ENCODE measurements around the gene MRPS18A. TPM values are rescaled to one million over a fixed set of nuclear protein-coding genes. Genes with fewer than 3 reads are reported as not detected.

The MRPS18A gene
- total and polyA plus RNA-seq, 2 of the 13 experiments (the other 11 are each of a cell fraction or from before 2014, with no cell fraction given): 87.8 to 89.1 TPM

DNA sequence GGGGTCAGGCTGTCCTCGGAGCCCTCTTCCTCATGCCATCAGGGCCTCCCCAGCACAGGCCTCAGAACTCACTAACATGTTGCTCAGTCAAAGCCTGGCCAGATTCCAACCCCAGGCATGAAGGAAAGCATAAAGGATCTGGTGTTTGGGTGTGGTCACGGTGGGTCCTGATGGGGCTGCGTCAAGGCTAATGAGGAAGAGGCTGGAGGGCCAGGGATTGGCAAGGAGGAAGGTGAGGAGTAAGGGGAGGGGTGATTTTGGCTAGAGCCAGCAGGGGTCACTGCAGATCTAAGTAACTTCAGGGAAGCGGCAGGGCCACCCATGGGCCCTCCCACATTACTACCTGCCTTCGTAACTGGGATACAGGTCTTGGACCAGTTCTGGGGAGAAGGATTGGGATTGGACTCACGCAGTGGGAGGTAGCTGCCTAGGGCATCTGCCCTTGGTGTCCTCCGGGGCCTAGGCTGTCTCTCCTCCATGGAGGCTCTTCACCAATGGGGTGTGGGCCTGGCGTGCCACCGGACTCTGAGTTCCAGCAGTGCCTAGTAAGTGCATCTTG lies 36.2 kb upstream of the MRPS18A start (continued):
- TF ChIP-seq ZFP37 (CRISPR knock-in tag; IDR thresholded peaks at IDR 0.05; ENCODE audit: borderline replicate concordance): no peak
- no peak for TF ChIP-seq NR3C1 (CRISPR knock-in tag; IDR thresholded peaks at IDR 0.05)
- TF ChIP-seq ZSCAN20 (CRISPR knock-in tag; IDR thresholded peaks at IDR 0.05; ENCODE audit: borderline replicate concordance): no peak
- TF ChIP-seq CBX5 (CRISPR knock-in tag; IDR thresholded peaks at IDR 0.05; ENCODE audit: borderline replicate concordance): 0 out of 2 replicates have a peak, but pooled peaks have one; percentile 33
- TF ChIP-seq, protein P1, sequence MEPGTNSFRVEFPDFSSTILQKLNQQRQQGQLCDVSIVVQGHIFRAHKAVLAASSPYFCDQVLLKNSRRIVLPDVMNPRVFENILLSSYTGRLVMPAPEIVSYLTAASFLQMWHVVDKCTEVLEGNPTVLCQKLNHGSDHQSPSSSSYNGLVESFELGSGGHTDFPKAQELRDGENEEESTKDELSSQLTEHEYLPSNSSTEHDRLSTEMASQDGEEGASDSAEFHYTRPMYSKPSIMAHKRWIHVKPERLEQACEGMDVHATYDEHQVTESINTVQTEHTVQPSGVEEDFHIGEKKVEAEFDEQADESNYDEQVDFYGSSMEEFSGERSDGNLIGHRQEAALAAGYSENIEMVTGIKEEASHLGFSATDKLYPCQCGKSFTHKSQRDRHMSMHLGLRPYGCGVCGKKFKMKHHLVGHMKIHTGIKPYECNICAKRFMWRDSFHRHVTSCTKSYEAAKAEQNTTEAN (CRISPR knock-in tag; conservative IDR thresholded peaks at IDR 0.05): no peak
- no peak for TF ChIP-seq PHF5A (CRISPR knock-in tag; IDR thresholded peaks at IDR 0.05; ENCODE audit: low read depth, unreplicated experiment)
- TF ChIP-seq, protein P2, sequence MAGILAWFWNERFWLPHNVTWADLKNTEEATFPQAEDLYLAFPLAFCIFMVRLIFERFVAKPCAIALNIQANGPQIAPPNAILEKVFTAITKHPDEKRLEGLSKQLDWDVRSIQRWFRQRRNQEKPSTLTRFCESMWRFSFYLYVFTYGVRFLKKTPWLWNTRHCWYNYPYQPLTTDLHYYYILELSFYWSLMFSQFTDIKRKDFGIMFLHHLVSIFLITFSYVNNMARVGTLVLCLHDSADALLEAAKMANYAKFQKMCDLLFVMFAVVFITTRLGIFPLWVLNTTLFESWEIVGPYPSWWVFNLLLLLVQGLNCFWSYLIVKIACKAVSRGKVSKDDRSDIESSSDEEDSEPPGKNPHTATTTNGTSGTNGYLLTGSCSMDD (CRISPR knock-in tag; IDR thresholded peaks at IDR 0.05): no peak
- TF ChIP-seq ZNF747 (CRISPR knock-in tag; IDR thresholded peaks at IDR 0.05; ENCODE audit: borderline replicate concordance): no peak
- TF ChIP-seq ZSCAN22 (CRISPR knock-in tag; IDR thresholded peaks at IDR 0.05): no peak
- no peak for TF ChIP-seq ZNF614 (CRISPR knock-in tag; IDR thresholded peaks at IDR 0.05; ENCODE audit: borderline replicate concordance)
- TF ChIP-seq, protein P3, sequence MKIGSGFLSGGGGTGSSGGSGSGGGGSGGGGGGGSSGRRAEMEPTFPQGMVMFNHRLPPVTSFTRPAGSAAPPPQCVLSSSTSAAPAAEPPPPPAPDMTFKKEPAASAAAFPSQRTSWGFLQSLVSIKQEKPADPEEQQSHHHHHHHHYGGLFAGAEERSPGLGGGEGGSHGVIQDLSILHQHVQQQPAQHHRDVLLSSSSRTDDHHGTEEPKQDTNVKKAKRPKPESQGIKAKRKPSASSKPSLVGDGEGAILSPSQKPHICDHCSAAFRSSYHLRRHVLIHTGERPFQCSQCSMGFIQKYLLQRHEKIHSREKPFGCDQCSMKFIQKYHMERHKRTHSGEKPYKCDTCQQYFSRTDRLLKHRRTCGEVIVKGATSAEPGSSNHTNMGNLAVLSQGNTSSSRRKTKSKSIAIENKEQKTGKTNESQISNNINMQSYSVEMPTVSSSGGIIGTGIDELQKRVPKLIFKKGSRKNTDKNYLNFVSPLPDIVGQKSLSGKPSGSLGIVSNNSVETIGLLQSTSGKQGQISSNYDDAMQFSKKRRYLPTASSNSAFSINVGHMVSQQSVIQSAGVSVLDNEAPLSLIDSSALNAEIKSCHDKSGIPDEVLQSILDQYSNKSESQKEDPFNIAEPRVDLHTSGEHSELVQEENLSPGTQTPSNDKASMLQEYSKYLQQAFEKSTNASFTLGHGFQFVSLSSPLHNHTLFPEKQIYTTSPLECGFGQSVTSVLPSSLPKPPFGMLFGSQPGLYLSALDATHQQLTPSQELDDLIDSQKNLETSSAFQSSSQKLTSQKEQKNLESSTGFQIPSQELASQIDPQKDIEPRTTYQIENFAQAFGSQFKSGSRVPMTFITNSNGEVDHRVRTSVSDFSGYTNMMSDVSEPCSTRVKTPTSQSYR (CRISPR knock-in tag; IDR thresholded peaks at IDR 0.05; ENCODE audit: borderline replicate concordance): peak; percentile 22; the same call in 1 of the 2 replicates
- no peak for TF ChIP-seq CHCHD3 (CRISPR knock-in tag; IDR thresholded peaks at IDR 0.05)
- peak; percentile 51; the same call in 1 of the 2 replicates for TF ChIP-seq MED1 (CRISPR knock-in tag; IDR thresholded peaks at IDR 0.05)
- TF ChIP-seq ZNF251 (CRISPR knock-in tag; IDR thresholded peaks at IDR 0.05): no peak
- no peak; the same call in 1 of the 2 replicates for TF ChIP-seq ZMYM4 (CRISPR knock-in tag; IDR thresholded peaks at IDR 0.05)
- TF ChIP-seq ZNF136 (CRISPR knock-in tag; IDR thresholded peaks at IDR 0.05; ENCODE audit: low read depth): no peak
- TF ChIP-seq SNRNP70 (IDR thresholded peaks at IDR 0.05; ENCODE audit: low read depth, low read length): no peak
- no peak for TF ChIP-seq TBP (CRISPR knock-in tag; IDR thresholded peaks at IDR 0.05)
- TF ChIP-seq MZF1 (CRISPR knock-in tag; IDR thresholded peaks at IDR 0.05; ENCODE audit: borderline replicate concordance): no peak
- no peak for TF ChIP-seq CHD4 (IDR thresholded peaks at IDR 0.05; ENCODE audit: borderline replicate concordance, low read length)
- no peak for TF ChIP-seq ZNF552 (CRISPR knock-in tag; IDR thresholded peaks at IDR 0.05; ENCODE audit: borderline replicate concordance)
- no peak for TF ChIP-seq ZNF260 (CRISPR knock-in tag; IDR thresholded peaks at IDR 0.05; ENCODE audit: borderline replicate concordance, low read depth)
- no peak for TF ChIP-seq ZNF629 (CRISPR knock-in tag; conservative IDR thresholded peaks at IDR 0.05)
- no peak for TF ChIP-seq SKI (IDR thresholded peaks at IDR 0.05; ENCODE audit: partially characterized antibody)
- no peak for TF ChIP-seq IKZF1 (IDR thresholded peaks at IDR 0.05)
- 0 out of 2 replicates have a peak, but pooled peaks have one; percentile 21 for TF ChIP-seq KLF13 (CRISPR knock-in tag; IDR thresholded peaks at IDR 0.05)
- TF ChIP-seq XBP1 (CRISPR knock-in tag; IDR thresholded peaks at IDR 0.05): no peak
- TF ChIP-seq, protein P4, sequence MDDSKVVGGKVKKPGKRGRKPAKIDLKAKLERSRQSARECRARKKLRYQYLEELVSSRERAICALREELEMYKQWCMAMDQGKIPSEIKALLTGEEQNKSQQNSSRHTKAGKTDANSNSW (CRISPR knock-in tag; IDR thresholded peaks at IDR 0.05; ENCODE audit: borderline replicate concordance): no peak

Measured in HepG2 (cell line).